GM12891 (cell line): Measurements from ENCODE around the gene TMEM203.

Experiments used
- DNase-seq: peaks from one replicate; pipeline ENCODE4 v3.0.0; 2011; ENCODE audit warnings: low spot score; ENCODE audit not compliant: insufficient read length
- FAIRE-seq: peaks from 2 replicates; lab custom pipeline; 2011; peaks lifted over from hg19 to GRCh38; lab: Jason Lieb, UNC
- PAX5 ChIP-seq: IDR thresholded peaks from 2 replicates; pipeline ENCODE4 v1.6.1; 2011; ENCODE audit warnings: low read length, moderate library complexity, mild to moderate bottlenecking; ENCODE audit not compliant: insufficient read depth, severe bottlenecking
- POLR2A ChIP-seq: IDR thresholded peaks from 2 replicates; pipeline ENCODE4 v1.6.1; 2011; ENCODE audit warnings: low read depth, low read length, control low read depth
- POLR2AphosphoS5 ChIP-seq: IDR thresholded peaks from 2 replicates; pipeline ENCODE4 v1.6.1; 2011; ENCODE audit warnings: low read depth, low read length, control low read depth
- POU2F2 ChIP-seq: IDR thresholded peaks from 2 replicates; pipeline ENCODE4 v1.6.1; 2011; ENCODE audit warnings: low read depth, mild to moderate bottlenecking, control low read depth, low read length, moderate library complexity
- SPI1 ChIP-seq: IDR thresholded peaks from 2 replicates; pipeline ENCODE4 v1.6.1; 2011; ENCODE audit warnings: low read depth, low read length, control low read depth
- TAF1 ChIP-seq: IDR thresholded peaks from 2 replicates; pipeline ENCODE4 v1.6.1; 2011; ENCODE audit warnings: low read depth, low read length, control low read depth

The TMEM203 gene

GRCh38 chr9:137164370-137165249 lies 40.8 kb downstream of the TMEM203 start:
- DNase-seq (no peak), FAIRE-seq (no peak)
- no peak for TF ChIP-seq PAX5
- no peak for TF ChIP-seq POLR2A
- TF ChIP-seq POU2F2, result no peak
- TF ChIP-seq POLR2AphosphoS5, result no peak
- no peak for TF ChIP-seq TAF1
- TF ChIP-seq SPI1, result no peak

GRCh38 chr9:137163805-137164204 lies 41.6 kb downstream of the TMEM203 start:
- FAIRE-seq (no peak), DNase-seq (no peak)
- TF ChIP-seq SPI1 (no peak), POLR2A (no peak), POU2F2 (no peak), TAF1 (no peak), PAX5 (no peak), POLR2AphosphoS5 (no peak)

GRCh38 chr9:137163365-137163715 lies 42.1 kb downstream of the TMEM203 start:
- no peak for FAIRE-seq
- TF ChIP-seq TAF1 (no peak), POLR2A (no peak), POLR2AphosphoS5 (no peak), SPI1 (no peak), PAX5 (no peak), POU2F2 (no peak)

GRCh38 chr9:137162505-137163364 lies 42.7 kb downstream of the TMEM203 start:
- DNase-seq (no peak), FAIRE-seq (no peak)
- TF ChIP-seq PAX5 (no peak), SPI1 (no peak), POLR2AphosphoS5 (no peak), POU2F2 (no peak), TAF1 (no peak)

More at GRCh38 chr9:137163365-137163715, 42.1 kb downstream of the TMEM203 start:
- DNase-seq, result no peak

- TF ChIP-seq SPI1 (no peak), POLR2AphosphoS5 (no peak), PAX5 (no peak), POLR2A (no peak)
- DNase-seq (no peak), FAIRE-seq (no peak)
Measured at GRCh38 chr9:137161558-137162486, 43.6 kb downstream of the TMEM203 start.

- DNase-seq (no peak), FAIRE-seq (no peak)
- TF ChIP-seq POLR2AphosphoS5 (no peak), TAF1 (no peak), SPI1 (no peak)
Measured at GRCh38 chr9:137160716-137161557, 44.5 kb downstream of the TMEM203 start.

GRCh38 chr9:137160054-137160425 lies 45.4 kb downstream of the TMEM203 start:
- FAIRE-seq (no peak), DNase-seq (no peak)
- TF ChIP-seq POLR2AphosphoS5 (no peak), POU2F2 (no peak), SPI1 (no peak), TAF1 (no peak), POLR2A (no peak), PAX5 (no peak)
